ENCODE measurements around the gene TPP2. TPM values are rescaled to one million over a fixed set of nuclear protein-coding genes. Genes with fewer than 3 reads are reported as not detected.

TPP2 gene
- total RNA-seq, 2 experiments from 2014 or later = 31.1 to 36.3 TPM

GRCh38 chr13:102558029-102558428, 38.8 kb upstream of the TPP2 start:
- ChIA-PET POLR2A (no interaction called here), CTCF (ENCODE audit: unreplicated experiment) (no interaction called here)
- no peaks in the 10 kb centered on the region for H3K79me2 ChIP-seq (ENCODE audit: insufficient read depth, low read depth, low read length)
- H3K36me3 ChIP-seq (ENCODE audit: insufficient read depth, low read length) = no peaks in the 10 kb centered on the region
- no peak overlapping the region for H2AFZ ChIP-seq (ENCODE audit: low read length)
- no peak for TF ChIP-seq EZH2phosphoT487 (IDR thresholded peaks at IDR 0.05; ENCODE audit: borderline replicate concordance, low read depth, low read length)
- TF ChIP-seq CTCF (conservative IDR thresholded peaks at IDR 0.05; ENCODE audit: low read length) = no peak
- intact Hi-C loops (cut with micrococcal nuclease; ENCODE audit: unreplicated experiment) = loop anchor here (5.0 kb wide), 2 partner anchors 416 to 616 kb away; no protein-coding TSS in a partner anchor
- no peaks in the 10 kb centered on the region for H3K9me3 ChIP-seq (ENCODE audit: low read length)
- no peak for DNase-seq (ENCODE audit: low spot score)
- H3K4me2 ChIP-seq (ENCODE audit: low read length) = no peak overlapping the region
- H3K9me2 ChIP-seq (ENCODE audit: insufficient read depth, low read length) = no peaks in the 10 kb centered on the region
- H3K4me3 ChIP-seq (ENCODE audit: low read depth, low read length, poor library complexity, severe bottlenecking) = no peak overlapping the region
- no peak overlapping the region for H3K27ac ChIP-seq (ENCODE audit: low read depth, low read length, poor library complexity, severe bottlenecking)
- no peaks in the 10 kb centered on the region for H4K20me1 ChIP-seq (ENCODE audit: insufficient read depth, low read length)
- H3K4me1 ChIP-seq (ENCODE audit: insufficient read depth, low read length, poor library complexity, severe bottlenecking) = no peaks in the 10 kb centered on the region
- no TSS peak for BruUV-seq (replicated peaks)

- TF ChIP-seq CTCF (conservative IDR thresholded peaks at IDR 0.05; ENCODE audit: low read length) (no peak), EZH2phosphoT487 (IDR thresholded peaks at IDR 0.05; ENCODE audit: borderline replicate concordance, low read depth, low read length) (no peak)
- Histone ChIP-seq H3K9me2 (ENCODE audit: insufficient read depth, low read length) (no peaks in the 10 kb centered on the region), H3K4me3 (ENCODE audit: low read depth, low read length, poor library complexity, severe bottlenecking) (no peak overlapping the region), H2AFZ (ENCODE audit: low read length) (no peak overlapping the region), H4K20me1 (ENCODE audit: insufficient read depth, low read length) (no peaks in the 10 kb centered on the region), H3K4me1 (ENCODE audit: insufficient read depth, low read length, poor library complexity, severe bottlenecking) (no peaks in the 10 kb centered on the region), H3K36me3 (ENCODE audit: insufficient read depth, low read length) (no peaks in the 10 kb centered on the region), H3K79me2 (ENCODE audit: insufficient read depth, low read depth, low read length) (no peaks in the 10 kb centered on the region), H3K9me3 (ENCODE audit: low read length) (no peaks in the 10 kb centered on the region), H3K27ac (ENCODE audit: low read depth, low read length, poor library complexity, severe bottlenecking) (no peak overlapping the region), H3K4me2 (ENCODE audit: low read length) (no peak overlapping the region)
- no peak for DNase-seq (ENCODE audit: low spot score)
- CTCF ChIA-PET (ENCODE audit: unreplicated experiment) = no interaction called here
- BruUV-seq (replicated peaks) = no TSS peak
- POLR2A ChIA-PET = no interaction called here
- intact Hi-C loops (cut with micrococcal nuclease; ENCODE audit: unreplicated experiment) = no loop called here
These were observed 34.9 kb upstream of the TPP2 start for GRCh38 chr13:102561933-102562332.

GRCh38 chr13:102563267-102563666, 33.5 kb upstream of the TPP2 start:
- Histone ChIP-seq H3K4me3 (ENCODE audit: low read depth, low read length, poor library complexity, severe bottlenecking) (no peak overlapping the region), H3K9me2 (ENCODE audit: insufficient read depth, low read length) (no peaks in the 10 kb centered on the region), H3K4me1 (ENCODE audit: insufficient read depth, low read length, poor library complexity, severe bottlenecking) (no peaks in the 10 kb centered on the region), H3K27ac (ENCODE audit: low read depth, low read length, poor library complexity, severe bottlenecking) (no peak overlapping the region), H3K36me3 (ENCODE audit: insufficient read depth, low read length) (no peaks in the 10 kb centered on the region), H2AFZ (ENCODE audit: low read length) (no peak overlapping the region), H3K4me2 (ENCODE audit: low read length) (no peak overlapping the region), H4K20me1 (ENCODE audit: insufficient read depth, low read length) (no peaks in the 10 kb centered on the region), H3K79me2 (ENCODE audit: insufficient read depth, low read depth, low read length) (no peaks in the 10 kb centered on the region), H3K9me3 (ENCODE audit: low read length) (no peaks in the 10 kb centered on the region)
- DNase-seq (ENCODE audit: low spot score) = no peak
- ChIA-PET CTCF (ENCODE audit: unreplicated experiment) (no interaction called here), POLR2A (interaction anchor here (0.5 kb wide), 1 partner anchor 17 kb away, joined by 3 read pairs; no protein-coding TSS in a partner anchor)
- TF ChIP-seq EZH2phosphoT487 (IDR thresholded peaks at IDR 0.05; ENCODE audit: borderline replicate concordance, low read depth, low read length) (no peak), CTCF (conservative IDR thresholded peaks at IDR 0.05; ENCODE audit: low read length) (no peak)
- intact Hi-C loops (cut with micrococcal nuclease; ENCODE audit: unreplicated experiment) = no loop called here
- no TSS peak for BruUV-seq (replicated peaks)
